ENCODE data around the gene IFITM1.
"Not testable (repeated sequence)": the region's sequence is repeated elsewhere in the genome, so short reads cannot be mapped to it uniquely, and the experiment has no call there.

IFITM1 gene

DNA sequence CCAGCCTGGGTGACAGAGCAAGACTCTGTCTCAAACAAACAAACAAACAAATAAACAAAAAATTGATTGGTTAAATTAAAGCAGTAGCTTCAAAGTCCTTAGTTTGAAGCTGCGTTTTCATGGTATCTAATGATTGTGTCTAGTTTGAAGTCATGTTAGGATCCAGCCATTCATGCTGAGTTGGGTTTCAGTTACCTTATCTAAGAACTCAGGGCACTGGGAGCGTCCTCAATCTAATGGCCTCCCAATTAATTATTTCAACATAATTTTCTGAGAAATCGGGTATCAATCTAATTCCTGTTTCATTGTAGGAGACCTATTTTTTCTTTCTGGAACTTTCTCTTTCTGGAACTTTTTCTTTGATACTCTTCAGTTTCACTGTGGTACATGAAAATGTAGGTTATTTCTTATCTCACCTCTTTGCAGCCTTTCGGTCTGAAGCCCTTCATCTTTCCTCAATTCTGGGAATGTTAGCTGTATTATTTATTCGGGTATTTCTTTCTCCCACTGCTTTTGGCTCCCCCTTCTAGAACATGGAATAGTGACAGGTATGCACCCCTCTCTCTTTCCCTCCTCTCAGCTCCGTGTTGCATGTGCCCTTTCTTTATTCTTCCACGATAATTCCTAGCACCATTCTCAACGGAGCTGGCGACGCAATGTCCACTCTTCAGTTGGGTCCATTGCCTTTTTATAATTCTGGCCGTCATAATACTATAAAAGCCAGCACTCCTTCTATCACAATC is 31.2 kb downstream of the IFITM1 start:
- DNase-seq (ENCODE audit: low spot score) = no peak

DNA sequence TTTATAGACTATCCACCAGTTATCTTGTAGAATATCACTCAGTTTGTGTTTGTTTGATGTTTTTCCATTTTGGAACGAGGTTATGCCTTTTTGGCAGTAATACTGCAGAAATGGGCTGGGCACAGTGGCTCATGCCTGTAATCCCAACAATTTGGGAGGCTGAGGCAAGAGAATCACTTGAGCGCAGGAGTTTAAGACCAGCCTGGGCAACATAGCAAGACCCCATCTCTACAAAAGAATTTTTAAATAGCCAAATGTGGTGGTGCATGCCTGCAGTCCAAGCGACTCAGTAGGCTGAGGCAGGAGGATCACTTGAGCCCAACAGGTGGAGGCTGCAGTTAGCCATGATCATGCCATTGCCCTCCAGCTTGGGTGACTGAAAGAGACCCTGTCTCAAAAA is 32.7 kb downstream of the IFITM1 start:
- DNase-seq (ENCODE audit: low spot score) = no peak

DNA sequence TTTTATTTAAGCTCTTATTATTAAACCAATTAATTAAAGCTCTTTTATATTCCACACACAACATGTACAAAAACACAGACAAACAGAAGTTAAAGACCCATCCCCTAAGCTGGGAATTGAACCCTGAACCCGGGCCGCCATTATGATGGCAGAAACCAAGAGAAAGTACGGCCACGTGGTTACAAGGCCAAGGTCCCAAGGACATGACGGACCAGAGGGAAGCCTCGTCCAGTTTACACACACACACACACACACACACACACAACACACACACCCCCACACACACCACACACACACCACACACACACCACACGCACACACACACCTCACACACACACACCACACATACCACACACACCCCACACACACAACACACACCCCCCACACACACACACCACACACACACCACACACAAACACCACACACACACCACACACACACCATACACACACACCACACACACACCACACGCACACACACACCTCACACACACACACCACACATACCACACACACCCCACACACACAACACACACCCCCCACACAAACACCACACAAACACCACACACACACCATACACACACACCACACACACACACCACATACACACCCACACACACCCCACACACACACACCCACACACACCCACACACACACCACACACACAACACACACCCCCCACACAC is 35.6 kb downstream of the IFITM1 start:
- not testable (repeated sequence) for DNase-seq (ENCODE audit: low spot score)

DNA sequence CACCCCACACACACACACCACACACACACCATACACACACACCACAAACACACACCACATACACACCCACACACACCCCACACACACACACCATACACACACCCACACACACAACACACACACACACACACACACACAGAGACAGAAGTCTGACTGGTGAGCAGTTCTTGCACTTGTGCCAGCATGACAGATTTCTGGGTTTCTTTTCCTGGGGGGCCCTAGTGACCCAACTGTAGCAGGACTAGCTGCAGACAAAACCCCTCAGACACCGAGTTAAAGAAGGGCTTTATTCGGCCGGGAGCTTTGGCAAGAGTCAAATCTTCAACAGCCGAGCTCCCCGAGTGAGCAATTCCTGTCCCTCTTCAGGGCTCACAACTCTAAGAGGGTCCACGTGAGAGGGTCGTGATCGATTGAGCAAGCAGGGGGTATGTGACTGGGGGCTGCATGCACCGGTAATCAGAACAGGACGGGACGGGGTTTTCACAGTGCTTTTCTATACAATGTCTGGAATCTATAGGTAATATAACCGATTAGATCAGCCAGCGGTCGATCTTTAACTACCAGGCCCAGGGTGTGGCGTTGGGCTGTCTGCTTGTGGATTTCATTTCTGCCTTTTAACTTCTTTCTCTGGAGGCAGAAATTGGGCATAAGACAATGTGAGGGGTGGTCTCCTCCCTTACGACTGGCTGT is 36.3 kb downstream of the IFITM1 start:
- DNase-seq (ENCODE audit: low spot score) = not testable (repeated sequence)

DNA sequence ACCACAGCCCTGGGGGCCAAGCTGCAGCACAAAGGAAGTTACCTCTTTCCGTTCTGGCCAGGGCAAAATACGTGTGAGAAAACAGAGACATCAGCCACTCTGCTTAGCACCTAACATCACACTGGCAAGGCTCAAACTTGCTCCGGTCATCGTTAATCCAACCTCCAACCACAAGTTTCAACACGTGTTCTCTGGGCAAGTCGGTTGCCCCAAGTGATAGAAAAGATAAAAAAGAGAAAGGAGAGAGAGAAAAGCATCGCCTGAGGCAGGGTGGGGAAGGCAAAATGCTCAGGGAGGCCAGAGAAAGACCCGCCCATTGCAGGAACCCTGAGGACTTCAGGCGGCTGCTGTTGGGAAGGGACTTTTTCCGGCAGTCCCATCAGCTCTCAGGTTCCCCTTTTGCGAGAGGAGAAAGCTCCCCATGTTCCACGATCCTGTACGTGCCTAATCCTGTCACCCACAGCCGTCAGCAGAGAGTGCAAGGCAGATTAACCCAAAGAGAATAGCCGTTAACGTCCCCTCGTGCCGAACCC is 36.9 kb downstream of the IFITM1 start:
- DNase-seq (ENCODE audit: low spot score) = no peak

DNA sequence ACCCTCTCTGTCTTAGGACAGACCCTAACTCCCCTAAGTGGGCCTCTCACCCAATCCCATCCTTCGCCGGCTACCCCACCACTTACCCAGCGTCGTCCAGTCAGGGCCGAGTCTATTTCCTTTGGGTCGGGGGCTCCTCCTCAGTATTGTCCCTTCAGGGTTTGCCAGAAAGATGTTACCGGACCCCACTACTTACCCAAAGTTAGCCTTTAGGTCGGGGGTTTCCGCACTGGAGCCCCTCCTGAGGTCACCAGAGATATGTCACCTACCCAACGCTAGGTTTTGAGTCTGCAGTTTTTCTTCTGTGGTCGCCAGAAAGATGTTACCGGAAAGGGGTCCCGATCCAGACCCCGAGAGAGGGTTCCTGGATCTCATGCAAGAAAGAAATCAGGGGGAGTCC is 37.6 kb downstream of the IFITM1 start:
- DNase-seq (ENCODE audit: low spot score) = no peak

DNA sequence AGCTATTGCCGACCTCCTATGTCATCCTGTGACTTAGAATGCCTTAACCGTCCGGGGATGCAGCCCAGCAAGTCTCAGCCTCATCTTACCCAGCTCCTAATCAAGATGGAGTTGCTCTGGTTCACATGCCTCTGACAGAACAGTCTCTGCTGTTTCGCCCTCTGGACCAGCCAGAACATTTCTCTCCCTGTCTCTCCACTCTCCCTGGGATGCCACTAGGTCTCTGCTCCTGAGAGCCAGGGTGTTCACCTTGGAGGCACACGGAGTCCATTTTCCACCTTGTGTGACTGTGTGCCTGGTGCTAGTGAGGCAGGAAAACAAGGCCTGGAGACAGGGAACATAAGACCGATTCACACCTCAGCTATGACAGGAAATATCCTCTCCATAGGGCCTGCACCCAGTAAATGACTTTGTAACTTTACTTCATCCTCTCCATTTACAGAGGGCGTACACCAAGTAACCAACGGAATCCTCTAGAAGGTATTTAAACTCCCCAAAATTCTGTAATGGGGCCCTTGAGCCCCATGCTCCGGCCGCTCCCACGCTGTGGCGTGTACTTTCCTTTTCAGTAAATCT is 38.7 kb downstream of the IFITM1 start:
- DNase-seq (ENCODE audit: low spot score) = no peak

DNA sequence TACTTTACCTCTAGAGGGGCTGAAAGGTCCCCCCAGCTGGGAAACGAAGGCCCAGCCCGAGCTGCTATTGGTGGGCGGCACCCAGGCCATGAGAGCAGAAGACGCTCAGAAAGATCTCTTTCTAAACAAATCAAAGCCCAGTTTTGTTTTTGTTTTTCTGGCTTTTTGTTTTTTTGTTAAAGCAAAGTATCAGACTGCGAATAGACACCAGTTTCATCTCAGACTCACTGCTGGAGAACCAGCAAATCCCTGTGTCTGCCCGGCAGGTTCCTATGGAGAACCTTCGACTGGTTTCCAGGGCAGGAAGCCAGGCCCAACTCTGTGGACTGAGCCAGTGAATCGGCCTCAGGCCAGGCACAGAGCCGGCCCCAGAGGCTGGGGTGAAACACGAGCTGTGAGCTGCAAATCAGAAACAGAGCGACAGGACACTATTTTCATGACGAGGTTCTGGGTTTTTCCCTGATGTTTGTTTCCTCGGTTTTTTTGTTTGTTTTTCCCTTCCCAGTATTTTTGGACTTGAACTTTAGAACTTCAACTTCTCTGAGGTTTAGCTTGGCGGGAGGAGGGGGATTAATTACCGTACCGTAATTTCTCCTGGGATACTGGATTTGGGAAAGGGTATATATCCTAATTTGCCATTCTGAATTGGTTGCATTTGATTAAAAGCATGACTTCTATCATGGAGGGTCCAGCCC is 39.5 kb downstream of the IFITM1 start:
- DNase-seq (ENCODE audit: low spot score) = no peak

DNA sequence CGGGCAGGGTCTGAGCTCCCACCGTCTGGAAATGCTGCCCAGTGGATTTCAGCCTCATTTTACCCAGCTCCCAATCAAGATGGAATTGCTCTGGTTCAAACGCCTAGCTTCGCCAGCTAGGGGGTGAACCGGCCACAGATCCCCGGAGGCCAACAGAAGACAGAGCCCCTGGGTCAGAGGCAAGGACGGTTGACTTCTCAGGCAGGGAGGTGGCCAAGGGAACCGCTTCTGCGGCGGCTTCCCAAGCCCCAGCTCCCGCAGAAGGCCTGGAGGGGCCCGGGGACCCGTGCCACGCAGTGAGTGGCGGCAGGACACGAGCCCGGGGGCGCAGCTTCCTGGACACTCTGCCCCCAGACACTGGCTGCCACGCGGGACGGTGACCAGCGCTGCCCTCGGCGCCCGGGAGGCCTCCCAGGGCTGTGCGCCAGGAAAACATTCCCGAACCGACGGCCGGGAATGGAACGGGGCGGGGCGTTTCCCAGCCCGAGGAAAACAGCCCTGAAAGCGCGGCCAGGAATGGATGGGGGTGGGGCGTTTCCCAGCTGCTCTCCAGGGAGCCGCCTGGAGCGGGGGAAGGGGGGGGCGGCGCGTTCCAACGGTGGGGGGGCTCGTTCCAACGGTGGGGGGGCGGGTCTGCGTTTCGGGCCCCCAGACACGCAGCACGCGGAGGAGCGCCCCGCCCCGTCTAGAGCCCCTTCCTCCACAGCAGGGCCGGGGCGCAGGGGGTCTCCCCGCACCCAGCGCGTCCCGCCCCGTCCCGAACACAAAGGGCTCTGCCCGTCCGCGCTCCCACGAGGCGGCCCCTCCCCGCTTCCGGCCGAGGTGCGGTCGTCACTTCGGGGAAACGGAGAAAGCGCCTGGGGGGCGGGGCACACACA is 42.0 kb downstream of the IFITM1 start:
- DNase-seq (ENCODE audit: low spot score) = no peak

DNA sequence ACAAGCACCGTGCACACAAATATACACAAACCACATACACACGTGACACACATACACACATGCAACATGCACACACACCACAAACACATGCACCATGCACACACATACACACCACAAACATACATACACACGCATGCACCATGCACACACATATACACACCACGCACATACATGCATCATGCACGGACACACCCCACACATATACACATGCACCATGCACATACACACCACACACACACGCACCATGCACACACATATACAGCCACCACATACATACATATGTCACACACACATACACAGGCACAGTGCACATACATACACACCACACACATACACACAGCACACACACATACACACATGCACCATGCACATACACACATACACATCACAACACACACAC is 42.8 kb downstream of the IFITM1 start:
- DNase-seq (ENCODE audit: low spot score) = no peak

DNA sequence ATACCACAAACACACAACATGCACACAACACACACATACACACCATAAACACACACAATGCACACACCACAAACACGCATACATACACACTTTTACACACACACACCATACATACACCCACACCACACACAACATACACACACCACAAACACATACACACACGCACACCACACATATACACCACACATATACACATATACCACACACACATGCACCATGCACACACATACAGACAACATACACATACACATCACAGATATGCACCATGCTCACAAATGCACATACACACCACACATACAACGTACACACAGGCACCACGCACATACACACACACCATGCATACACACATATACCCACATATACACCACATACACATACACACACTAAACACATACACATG is 43.7 kb downstream of the IFITM1 start:
- DNase-seq (ENCODE audit: low spot score) = no peak

DNA sequence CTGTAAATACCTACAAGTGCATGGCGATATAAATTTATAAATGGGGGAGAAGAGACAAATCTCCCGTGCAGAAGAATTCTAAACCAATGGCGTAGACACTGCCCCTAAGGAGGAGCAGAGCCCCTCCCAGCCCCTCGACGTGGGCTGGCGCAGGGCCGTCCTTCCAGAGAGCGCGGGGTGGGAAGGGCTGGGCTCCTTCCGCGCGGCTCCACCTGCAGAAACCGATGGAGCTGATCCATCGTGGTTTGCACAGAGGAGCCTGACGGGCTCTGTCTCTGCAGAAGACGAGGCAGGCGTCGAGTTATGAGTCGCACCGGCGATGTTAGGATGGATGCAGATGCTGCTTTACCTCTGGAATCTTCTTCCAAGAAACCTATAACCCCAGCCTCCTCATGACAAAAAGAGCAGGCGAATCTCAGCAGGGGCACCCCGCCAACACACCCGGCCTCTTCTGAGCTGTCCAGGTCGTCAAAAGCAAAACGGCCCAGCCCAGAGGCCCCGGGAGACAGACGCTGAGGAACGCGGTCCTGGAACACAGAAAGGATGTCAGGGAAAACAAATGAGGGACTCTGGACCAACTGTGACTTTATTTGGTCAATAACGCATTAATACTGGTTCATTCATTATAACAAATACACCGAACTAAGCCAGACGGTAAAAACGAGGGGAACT is 44.4 kb downstream of the IFITM1 start:
- DNase-seq (ENCODE audit: low spot score) = no peak

DNA sequence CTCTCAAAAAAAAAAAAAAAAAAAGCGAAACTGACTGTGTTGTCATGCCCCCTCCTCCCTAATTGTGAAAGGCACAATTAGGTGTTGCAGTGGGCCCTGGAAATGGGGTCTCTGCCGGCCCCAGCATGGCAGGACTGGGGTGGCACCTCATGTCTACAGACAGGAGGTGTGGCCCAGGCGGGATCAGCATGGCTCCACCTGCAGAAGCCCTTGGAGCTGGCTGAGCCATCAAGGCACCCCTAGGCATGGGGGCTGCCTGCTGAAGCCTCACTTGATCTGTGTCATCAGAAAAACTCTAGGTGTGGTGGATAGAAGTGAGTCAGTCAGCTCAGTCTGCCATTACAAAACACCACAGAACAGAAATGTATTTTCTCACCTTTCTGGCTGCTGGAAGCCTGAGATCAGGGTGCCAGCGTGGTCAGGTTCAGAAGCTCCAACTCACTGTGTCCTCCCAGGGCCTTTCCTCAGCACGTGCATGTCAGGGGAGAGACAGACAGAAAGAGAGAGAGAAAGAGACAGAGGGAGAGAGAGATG is 45.4 kb downstream of the IFITM1 start:
- no peak for DNase-seq (ENCODE audit: low spot score)

DNA sequence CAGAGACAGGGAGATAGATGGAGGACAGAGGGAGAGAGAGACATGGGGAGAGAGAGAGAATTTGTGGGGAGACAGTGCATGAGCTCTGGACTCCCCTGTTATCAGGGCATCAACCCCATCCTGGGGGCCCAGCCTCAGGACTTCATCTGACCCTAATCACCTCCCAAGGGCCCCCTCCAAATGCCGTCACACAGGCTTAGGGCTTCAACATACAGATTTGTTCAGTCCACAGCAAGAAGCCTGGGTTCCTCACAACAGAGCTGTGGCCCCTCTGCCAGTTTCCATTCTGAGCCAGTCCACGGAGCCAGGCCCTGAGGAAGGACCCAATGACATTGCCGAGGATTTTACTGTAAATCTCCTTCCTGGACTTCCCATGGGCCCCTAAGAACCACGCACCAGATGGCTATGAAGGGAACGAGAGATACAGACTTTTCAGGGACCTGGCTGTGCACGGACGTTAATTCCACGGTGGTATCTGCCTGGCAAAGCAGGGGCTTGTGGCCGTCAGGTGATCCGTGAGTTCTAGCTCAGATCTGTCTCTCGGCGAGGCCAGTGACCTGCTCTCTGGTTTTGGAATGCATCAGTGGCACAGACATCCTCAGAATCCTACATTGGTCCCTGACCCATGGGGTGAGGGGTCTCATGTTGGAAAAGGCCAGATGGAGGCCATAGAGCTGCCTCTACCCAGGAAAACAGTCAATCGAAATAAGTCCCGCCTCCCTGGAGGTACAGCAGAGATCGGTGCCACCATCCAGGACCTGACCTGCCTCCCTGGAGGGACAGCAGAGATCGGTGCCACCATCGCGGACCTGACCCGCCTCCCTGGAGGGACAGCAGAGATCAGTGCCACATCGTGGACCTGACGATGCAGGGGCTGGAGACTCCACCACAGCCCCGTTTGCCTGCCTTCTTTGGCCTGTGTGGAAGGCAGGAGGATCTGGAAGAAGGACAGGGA is 46.8 kb downstream of the IFITM1 start:
- no peak for DNase-seq (ENCODE audit: low spot score)

DNA sequence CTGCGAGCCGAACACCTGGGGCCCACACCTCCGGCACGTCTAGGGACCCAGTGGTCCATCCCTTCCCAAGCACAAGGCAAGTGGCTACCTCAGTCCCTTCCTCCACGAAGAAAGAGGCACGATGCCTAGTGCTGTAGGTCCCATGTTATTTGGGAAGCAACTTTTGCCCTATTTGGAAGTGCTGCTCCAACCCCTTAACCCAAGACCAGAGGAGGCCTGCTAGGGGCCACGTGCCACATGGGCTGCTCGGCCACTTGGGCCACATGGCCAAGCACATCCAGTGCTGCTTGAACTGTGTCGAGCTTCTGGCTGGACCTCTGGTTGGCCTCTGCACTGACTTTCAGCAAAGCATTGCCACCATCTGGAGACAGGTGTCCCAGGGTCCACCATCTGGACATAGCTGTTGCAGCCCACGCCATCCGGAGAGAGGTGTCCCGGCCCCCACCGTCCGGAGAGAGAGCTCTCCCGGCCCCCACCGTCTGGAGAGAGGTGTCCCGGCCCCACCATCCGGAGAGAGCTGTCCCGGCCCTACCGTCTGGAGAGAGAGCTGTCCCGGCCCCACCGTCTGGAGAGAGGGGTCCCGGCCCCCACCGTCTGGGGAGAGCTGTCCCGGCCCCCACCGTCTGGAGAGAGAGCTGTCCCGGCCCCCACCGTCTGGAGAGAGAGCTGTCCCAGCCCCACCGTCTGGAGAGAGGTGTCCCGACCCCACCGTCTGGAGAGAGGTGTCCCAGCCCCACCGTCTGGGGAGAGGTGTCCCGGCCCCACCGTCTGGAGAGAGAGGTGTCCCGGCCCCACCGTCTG is 49.0 kb downstream of the IFITM1 start:
- no peak for DNase-seq (ENCODE audit: low spot score)

DNA sequence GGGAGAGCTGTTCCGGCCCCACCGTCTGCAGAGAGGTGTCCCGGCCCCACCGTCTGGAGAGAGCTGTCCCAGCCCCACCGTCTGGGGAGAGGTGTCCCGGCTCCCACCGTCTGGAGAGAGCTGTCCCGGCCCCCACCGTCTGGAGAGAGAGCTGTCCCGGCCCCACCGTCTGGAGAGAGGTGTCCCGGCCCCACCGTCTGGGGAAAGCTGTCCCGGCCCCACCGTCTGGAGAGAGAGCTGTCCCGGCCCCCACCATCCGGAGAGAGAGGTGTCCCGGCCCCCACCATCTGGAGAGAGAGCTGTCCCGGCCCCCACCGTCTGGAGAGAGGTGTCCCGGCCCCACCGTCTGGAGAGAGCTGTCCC is 49.6 kb downstream of the IFITM1 start:
- DNase-seq (ENCODE audit: low spot score) = not testable (repeated sequence)

DNA sequence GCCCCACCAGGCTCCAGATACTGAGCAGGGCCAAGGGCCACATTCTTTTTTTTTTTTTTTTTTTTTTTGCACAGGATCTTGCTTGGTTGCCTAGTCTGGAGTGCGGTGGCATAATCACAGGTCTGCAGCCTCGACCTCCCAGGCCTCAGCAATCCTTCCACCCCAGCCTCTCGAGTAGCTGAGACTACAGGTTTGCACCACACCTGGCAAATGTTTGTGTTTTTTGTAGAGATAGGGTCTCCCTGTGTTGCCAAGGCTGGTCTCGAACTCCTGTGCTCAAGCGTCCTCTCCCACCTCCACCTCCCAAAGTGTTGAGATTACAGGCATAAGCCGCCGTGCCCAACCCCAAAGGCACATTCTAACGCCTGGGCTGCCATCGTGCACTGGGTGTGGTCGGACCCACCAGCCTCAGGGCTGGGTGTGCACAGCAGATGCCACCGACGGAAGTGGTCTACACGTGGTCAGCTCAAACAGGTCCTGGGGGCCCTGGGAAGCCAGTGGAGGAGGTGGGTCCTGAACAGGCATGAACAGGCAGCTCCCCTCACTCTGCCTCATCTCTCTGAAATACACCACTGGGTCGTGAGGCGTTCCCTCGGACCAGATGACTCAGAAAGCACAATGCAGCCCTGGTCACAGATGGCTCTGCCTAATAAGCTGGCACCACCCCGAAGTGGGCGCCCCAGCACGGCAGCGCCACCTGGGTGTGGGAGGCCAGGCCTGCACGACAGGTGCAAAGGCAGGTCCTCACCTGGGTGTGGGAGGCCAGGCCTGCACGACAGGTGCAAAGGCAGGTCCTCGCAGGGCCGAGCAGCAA is 50.3 kb downstream of the IFITM1 start:
- DNase-seq (ENCODE audit: low spot score) = no peak
